ENCODE results near the gene MRPS18A. TPM values are rescaled to one million over a fixed set of nuclear protein-coding genes. Genes with fewer than 3 reads are reported as not detected.

The MRPS18A gene
- total and polyA plus RNA-seq, 2 of the 13 experiments (the other 11 are each of a cell fraction or from before 2014, with no cell fraction given): 87.8 to 89.1 TPM

DNA sequence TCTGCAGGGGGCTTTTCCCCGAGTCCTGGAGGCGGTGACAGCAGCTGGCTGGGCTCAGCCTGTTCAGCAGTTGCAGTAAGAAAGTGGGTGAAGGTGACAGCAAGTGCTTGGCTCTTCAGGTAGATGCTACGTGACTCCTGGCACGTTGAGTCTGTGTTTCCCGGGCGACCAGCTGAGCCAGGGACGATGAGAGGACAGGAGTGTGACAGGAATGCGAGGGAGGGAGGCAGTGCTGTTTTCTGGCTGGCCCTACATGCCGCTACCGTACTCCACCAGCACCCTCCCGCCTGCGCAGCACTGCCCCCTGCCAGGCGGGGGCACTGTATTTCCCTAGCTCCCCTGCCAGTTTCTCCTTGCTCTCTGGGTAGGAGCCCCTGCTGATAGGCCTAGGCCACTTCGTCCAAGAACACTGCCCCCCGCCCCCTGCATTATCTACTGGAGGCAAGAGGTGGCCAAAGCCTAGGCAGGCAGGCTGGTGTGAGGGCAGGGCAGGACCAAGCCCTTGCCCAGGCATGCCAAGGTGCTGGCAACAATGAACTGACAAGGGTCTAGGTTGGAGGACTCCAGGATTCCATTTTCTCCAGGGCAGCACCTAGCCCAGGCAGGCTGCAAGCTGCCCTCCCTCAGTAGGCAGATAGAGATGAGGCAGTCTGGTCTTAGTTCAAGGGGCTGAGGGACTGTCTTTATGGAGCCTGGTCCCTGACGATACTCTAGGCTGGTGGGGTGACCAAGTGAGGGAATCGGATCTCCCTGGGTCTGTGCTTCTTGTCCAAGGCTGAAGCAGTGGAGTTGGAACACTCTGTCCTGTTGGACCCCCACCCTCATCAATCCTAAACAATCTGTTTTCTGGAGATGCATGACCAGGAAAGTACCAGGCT is 19.2 kb downstream of the MRPS18A start (continued):
- TF ChIP-seq, protein P1, sequence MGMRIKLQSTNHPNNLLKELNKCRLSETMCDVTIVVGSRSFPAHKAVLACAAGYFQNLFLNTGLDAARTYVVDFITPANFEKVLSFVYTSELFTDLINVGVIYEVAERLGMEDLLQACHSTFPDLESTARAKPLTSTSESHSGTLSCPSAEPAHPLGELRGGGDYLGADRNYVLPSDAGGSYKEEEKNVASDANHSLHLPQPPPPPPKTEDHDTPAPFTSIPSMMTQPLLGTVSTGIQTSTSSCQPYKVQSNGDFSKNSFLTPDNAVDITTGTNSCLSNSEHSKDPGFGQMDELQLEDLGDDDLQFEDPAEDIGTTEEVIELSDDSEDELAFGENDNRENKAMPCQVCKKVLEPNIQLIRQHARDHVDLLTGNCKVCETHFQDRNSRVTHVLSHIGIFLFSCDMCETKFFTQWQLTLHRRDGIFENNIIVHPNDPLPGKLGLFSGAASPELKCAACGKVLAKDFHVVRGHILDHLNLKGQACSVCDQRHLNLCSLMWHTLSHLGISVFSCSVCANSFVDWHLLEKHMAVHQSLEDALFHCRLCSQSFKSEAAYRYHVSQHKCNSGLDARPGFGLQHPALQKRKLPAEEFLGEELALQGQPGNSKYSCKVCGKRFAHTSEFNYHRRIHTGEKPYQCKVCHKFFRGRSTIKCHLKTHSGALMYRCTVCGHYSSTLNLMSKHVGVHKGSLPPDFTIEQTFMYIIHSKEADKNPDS (CRISPR knock-in tag; IDR thresholded peaks at IDR 0.05): peak; percentile 42
- no peak for TF ChIP-seq ZNF660 (CRISPR knock-in tag; IDR thresholded peaks at IDR 0.05; ENCODE audit: borderline replicate concordance, low read depth)
- TF ChIP-seq ZNF251 (CRISPR knock-in tag; IDR thresholded peaks at IDR 0.05): 0 out of 2 replicates have a peak, but pooled peaks have one; percentile 35
- TF ChIP-seq ZNF124 (CRISPR knock-in tag; IDR thresholded peaks at IDR 0.05): no peak; the same call in 1 of the 2 replicates
- TF ChIP-seq, protein P2, sequence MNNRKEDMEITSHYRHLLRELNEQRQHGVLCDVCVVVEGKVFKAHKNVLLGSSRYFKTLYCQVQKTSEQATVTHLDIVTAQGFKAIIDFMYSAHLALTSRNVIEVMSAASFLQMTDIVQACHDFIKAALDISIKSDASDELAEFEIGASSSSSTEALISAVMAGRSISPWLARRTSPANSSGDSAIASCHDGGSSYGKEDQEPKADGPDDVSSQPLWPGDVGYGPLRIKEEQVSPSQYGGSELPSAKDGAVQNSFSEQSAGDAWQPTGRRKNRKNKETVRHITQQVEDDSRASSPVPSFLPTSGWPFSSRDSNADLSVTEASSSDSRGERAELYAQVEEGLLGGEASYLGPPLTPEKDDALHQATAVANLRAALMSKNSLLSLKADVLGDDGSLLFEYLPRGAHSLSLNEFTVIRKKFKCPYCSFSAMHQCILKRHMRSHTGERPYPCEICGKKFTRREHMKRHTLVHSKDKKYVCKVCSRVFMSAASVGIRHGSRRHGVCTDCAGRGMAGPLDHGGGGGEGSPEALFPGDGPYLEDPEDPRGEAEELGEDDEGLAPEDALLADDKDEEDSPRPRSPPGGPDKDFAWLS (CRISPR knock-in tag; IDR thresholded peaks at IDR 0.05; ENCODE audit: borderline replicate concordance): no peak
- no peak for TF ChIP-seq HIVEP1 (CRISPR knock-in tag; IDR thresholded peaks at IDR 0.05)
- TF ChIP-seq, protein P3, sequence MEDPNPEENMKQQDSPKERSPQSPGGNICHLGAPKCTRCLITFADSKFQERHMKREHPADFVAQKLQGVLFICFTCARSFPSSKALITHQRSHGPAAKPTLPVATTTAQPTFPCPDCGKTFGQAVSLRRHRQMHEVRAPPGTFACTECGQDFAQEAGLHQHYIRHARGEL (CRISPR knock-in tag; IDR thresholded peaks at IDR 0.05): no peak; the same call in 1 of the 2 replicates
- TF ChIP-seq SRY (CRISPR knock-in tag; IDR thresholded peaks at IDR 0.05): no peak
- no peak for TF ChIP-seq HNRNPH1 (optimal IDR thresholded peaks at IDR 0.05; ENCODE audit: low read depth, low read length)
- peak; percentile 89 for TF ChIP-seq MZF1 (CRISPR knock-in tag; IDR thresholded peaks at IDR 0.05; ENCODE audit: borderline replicate concordance)
- TF ChIP-seq ZNF761 (CRISPR knock-in tag; conservative IDR thresholded peaks at IDR 0.05): peak; percentile 87
- TF ChIP-seq ZNF747 (CRISPR knock-in tag; IDR thresholded peaks at IDR 0.05; ENCODE audit: borderline replicate concordance): no peak
- TF ChIP-seq TCF12 (IDR thresholded peaks at IDR 0.05): no peak
- TF ChIP-seq TCF12 (CRISPR knock-in tag; IDR thresholded peaks at IDR 0.05): no peak; the same call in 1 of the 2 replicates
- TF ChIP-seq CHCHD3 (CRISPR knock-in tag; IDR thresholded peaks at IDR 0.05): 0 out of 2 replicates have a peak, but pooled peaks have one; percentile 45
- TF ChIP-seq ZNF598 (CRISPR knock-in tag; IDR thresholded peaks at IDR 0.05; ENCODE audit: borderline replicate concordance): peak; percentile 83; the same call in 1 of the 2 replicates
- TF ChIP-seq POLR2AphosphoS2 (IDR thresholded peaks at IDR 0.05; ENCODE audit: low read depth, low read length): no peak
- TF ChIP-seq, protein P4, sequence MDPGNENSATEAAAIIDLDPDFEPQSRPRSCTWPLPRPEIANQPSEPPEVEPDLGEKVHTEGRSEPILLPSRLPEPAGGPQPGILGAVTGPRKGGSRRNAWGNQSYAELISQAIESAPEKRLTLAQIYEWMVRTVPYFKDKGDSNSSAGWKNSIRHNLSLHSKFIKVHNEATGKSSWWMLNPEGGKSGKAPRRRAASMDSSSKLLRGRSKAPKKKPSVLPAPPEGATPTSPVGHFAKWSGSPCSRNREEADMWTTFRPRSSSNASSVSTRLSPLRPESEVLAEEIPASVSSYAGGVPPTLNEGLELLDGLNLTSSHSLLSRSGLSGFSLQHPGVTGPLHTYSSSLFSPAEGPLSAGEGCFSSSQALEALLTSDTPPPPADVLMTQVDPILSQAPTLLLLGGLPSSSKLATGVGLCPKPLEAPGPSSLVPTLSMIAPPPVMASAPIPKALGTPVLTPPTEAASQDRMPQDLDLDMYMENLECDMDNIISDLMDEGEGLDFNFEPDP (CRISPR knock-in tag; conservative IDR thresholded peaks at IDR 0.05): 0 out of 2 replicates have a peak, but pooled peaks have one; percentile 74
- peak; percentile 77 for TF ChIP-seq RFX3 (CRISPR knock-in tag; IDR thresholded peaks at IDR 0.05)
- TF ChIP-seq, protein P5, sequence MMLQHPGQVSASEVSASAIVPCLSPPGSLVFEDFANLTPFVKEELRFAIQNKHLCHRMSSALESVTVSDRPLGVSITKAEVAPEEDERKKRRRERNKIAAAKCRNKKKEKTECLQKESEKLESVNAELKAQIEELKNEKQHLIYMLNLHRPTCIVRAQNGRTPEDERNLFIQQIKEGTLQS (CRISPR knock-in tag; IDR thresholded peaks at IDR 0.05): no peak
- TF ChIP-seq FOXA1 (IDR thresholded peaks at IDR 0.05): no peak
- peak; percentile 8; the same call in 1 of the 2 replicates for TF ChIP-seq FOXA1 (CRISPR knock-in tag; IDR thresholded peaks at IDR 0.05)

Data from HepG2 (cell line).